LoVo (cell line): Measurements from ENCODE around the gene SLC35C1.
"Not testable (repeated sequence)": the region's sequence is repeated elsewhere in the genome, so short reads cannot be mapped to it uniquely, and the experiment has no call there.

Experiments
- DNase-seq: peaks from one replicate; pipeline ENCODE4 v3.0.0-alpha.2; 2016; ENCODE audit warnings: low spot score

SLC35C1 gene

GRCh38 chr11:45788887-45789286 is 16.1 kb upstream of the SLC35C1 start:
- no peak for DNase-seq

- no peak for DNase-seq
These were observed 13.4 kb upstream of the SLC35C1 start for GRCh38 chr11:45791524-45791923.

- DNase-seq: no peak
These were observed 10.8 kb upstream of the SLC35C1 start for GRCh38 chr11:45794169-45794568.

GRCh38 chr11:45795379-45795778 is 9.6 kb upstream of the SLC35C1 start:
- DNase-seq: no peak

GRCh38 chr11:45796461-45796861 is 8.5 kb upstream of the SLC35C1 start:
- DNase-seq: no peak

GRCh38 chr11:45798793-45799441 is 6.0 kb upstream of the SLC35C1 start:
- DNase-seq: no peak

GRCh38 chr11:45799562-45799961 is 5.4 kb upstream of the SLC35C1 start:
- DNase-seq: no peak

GRCh38 chr11:45800261-45800660 is 4.7 kb upstream of the SLC35C1 start:
- DNase-seq: no peak

GRCh38 chr11:45801723-45802315 is 3.1 kb upstream of the SLC35C1 start:
- DNase-seq: no peak

GRCh38 chr11:45802531-45803317 is 2.2 kb upstream of the SLC35C1 start:
- no peak for DNase-seq

GRCh38 chr11:45803971-45804760 is 783 bp upstream of the SLC35C1 start:
- DNase-seq: peak; percentile 80

GRCh38 chr11:45805305-45806071 is 539 bp downstream of the SLC35C1 start:
- DNase-seq: no peak

GRCh38 chr11:45806072-45806933 is 1.4 kb downstream of the SLC35C1 start:
- DNase-seq: no peak

- no peak for DNase-seq
These were observed 2.2 kb downstream of the SLC35C1 start for GRCh38 chr11:45806937-45807791.

- DNase-seq: no peak
These were observed 2.9 kb downstream of the SLC35C1 start for GRCh38 chr11:45807792-45808238.

- not testable (repeated sequence) for DNase-seq
These were observed 3.5 kb downstream of the SLC35C1 start for GRCh38 chr11:45808427-45808826.

- DNase-seq: no peak
These were observed 4.8 kb downstream of the SLC35C1 start for GRCh38 chr11:45809456-45810395.

GRCh38 chr11:45810431-45811108 is 5.6 kb downstream of the SLC35C1 start:
- no peak for DNase-seq
